Adrenal gland (tissue), 5 donors: ENCODE measurements around the gene RGS7.

Source experiments
- CTCF ChIP-seq, 6 experiments: fragments of 450-650 bp in 4 of 6; fragments of 200-600 bp in 2 of 6; sonication (generic) in 1 of 6; IDR thresholded peaks; 1 replicate in 5 of 6; 2 replicates in 1 of 6; pipeline versions ENCODE4 v1.5.1 to v1.8.0; 2016 to 2021; ENCODE audit warnings: antibody characterized with exemption in 6 of 6, mild to moderate bottlenecking in 2 of 6, moderate library complexity in 1 of 6
- POLR2A ChIP-seq, 2 donors: fragments of 450-650 bp; IDR thresholded peaks; one replicate each; pipeline ENCODE4 v1.6.1; 2017; ENCODE audit warnings: antibody characterized with exemption in 2 of 2, mild to moderate bottlenecking in 2 of 2, moderate library complexity in 1 of 2
- donor health status: DM: no; HTN: no; CAD: no.

GRCh38 chr1:240737298-240737697 is 619.7 kb downstream of the RGS7 start:
- TF ChIP-seq POLR2A (IDR thresholded peaks at IDR 0.05) (no peak), CTCF (IDR thresholded peaks at IDR 0.05) (no peak)
